IMR-90 (cell line): Measurements from ENCODE around the gene GNA14. TPM values are rescaled to one million over a fixed set of nuclear protein-coding genes. Genes with fewer than 3 reads are reported as not detected.

Experiments
- ATAC-seq: fragments of 200-7000 bp; cut with Tn5 transposase; 2 replicates; pipeline ENCODE4 v1.9.1; 2020; ENCODE audit warnings: low read depth, mild to moderate bottlenecking, moderate library complexity
- BruUV-seq: library from RNA; stranded (reverse); fragments of 400-500 nt; replicated peaks from 2 replicates; lab custom pipeline; 2021; lab: Mats Ljungman, UMichigan
- CTCF ChIA-PET: fragments of 300-600 bp; formaldehyde crosslinking; extraction: SDS; loops from one replicate; lab custom pipeline; 2021; ENCODE audit warnings: antibody characterized with exemption; lab: Yijun Ruan, JAX
- POLR2A ChIA-PET: fragments of 300-600 bp; sonication (Branson Sonifier 250); formaldehyde crosslinking; loops from one replicate; lab custom pipeline; 2022; ENCODE audit warnings: antibody characterized with exemption; ENCODE audit not compliant: unreplicated experiment; lab: Charles Lee
- DNase-seq: peaks from one replicate; pipeline ENCODE4 v3.0.0; 2013
- H2AFZ ChIP-seq: replicated peaks from 2 replicates; pipeline ENCODE3; 2013; ENCODE audit warnings: low read length, mild to moderate bottlenecking; ENCODE audit not compliant: poor library complexity
- H2AK5ac ChIP-seq: 2 replicates; pipeline ENCODE4 v1.6.1; 2013; ENCODE audit warnings: low read depth, low read length, inconsistent platforms
- H2AK9ac ChIP-seq: replicated peaks from 2 replicates; pipeline ENCODE3; 2013; ENCODE audit warnings: mild to moderate bottlenecking, low read depth, low read length, moderate library complexity; ENCODE audit not compliant: poor library complexity
- H2BK120ac ChIP-seq: 2 replicates; pipeline ENCODE4 v1.6.1; 2013; ENCODE audit warnings: low read depth, low read length, inconsistent platforms
- H2BK15ac ChIP-seq: 3 replicates; pipeline ENCODE4 v1.6.1; 2013; ENCODE audit warnings: low read depth, low read length, inconsistent platforms
- H2BK20ac ChIP-seq: 2 replicates; pipeline ENCODE4 v1.6.1; 2013; ENCODE audit warnings: low read depth, mild to moderate bottlenecking, inconsistent platforms, low read length, moderate library complexity
- H2BK5ac ChIP-seq: 2 replicates; pipeline ENCODE4 v1.6.1; 2013; ENCODE audit warnings: mild to moderate bottlenecking, low read depth, low read length, inconsistent platforms; ENCODE audit not compliant: poor library complexity, severe bottlenecking
- H3K14ac ChIP-seq: replicated peaks from 2 replicates; pipeline ENCODE4 v1.6.1; 2013; ENCODE audit warnings: low read depth, low read length, inconsistent platforms
- H3K18ac ChIP-seq: 2 replicates; pipeline ENCODE4 v1.6.1; 2013; ENCODE audit warnings: low read depth, low read length, control low read depth
- H3K23ac ChIP-seq: 2 replicates; pipeline ENCODE4 v1.6.1; 2013; ENCODE audit warnings: low read depth, low read length, inconsistent platforms
- H3K27ac ChIP-seq: 2 replicates; pipeline ENCODE4 v1.5.1; 2013; ENCODE audit warnings: mild to moderate bottlenecking, control low read depth, low read length; ENCODE audit not compliant: insufficient read depth
- H3K27me3 ChIP-seq: 2 replicates; pipeline ENCODE4 v1.6.1; 2013; ENCODE audit warnings: low read length; ENCODE audit not compliant: control insufficient read depth, insufficient read depth
- H3K36me3 ChIP-seq: 2 replicates; pipeline ENCODE4 v1.6.1; 2013; ENCODE audit warnings: low read length, mixed read lengths; ENCODE audit not compliant: control insufficient read depth, insufficient read depth
- H3K4ac ChIP-seq: 2 replicates; pipeline ENCODE4 v1.6.1; 2013; ENCODE audit warnings: low read depth, low read length, inconsistent platforms
- H3K4me1 ChIP-seq: 2 replicates; pipeline ENCODE4 v1.6.1; 2013; ENCODE audit warnings: low read length, mixed read lengths; ENCODE audit not compliant: control insufficient read depth, insufficient read depth
- H3K4me2 ChIP-seq: 2 replicates; pipeline ENCODE4 v1.6.1; 2013; ENCODE audit warnings: low read depth, mild to moderate bottlenecking, control low read depth, low read length, moderate library complexity
- H3K4me3 ChIP-seq: 2 replicates; pipeline ENCODE4 v1.5.1; 2013; ENCODE audit warnings: low read depth, mild to moderate bottlenecking, control low read depth, low read length, moderate library complexity; ENCODE audit not compliant: insufficient read depth
- H3K56ac ChIP-seq: 2 replicates; pipeline ENCODE4 v1.6.1; 2013; ENCODE audit warnings: low read length, inconsistent platforms; ENCODE audit not compliant: insufficient read depth; ENCODE audit errors: extremely low read depth
- H3K79me1 ChIP-seq, 2 experiments: 2 replicates each; pipeline ENCODE4 v1.6.1; 2013; ENCODE audit warnings: low read length in 2 of 2, inconsistent platforms in 1 of 2, low read depth in 1 of 2
- H3K9ac ChIP-seq: 2 replicates; pipeline ENCODE4 v1.6.1; 2013; ENCODE audit warnings: low read depth, low read length, control low read depth
- H3K9me1 ChIP-seq: 2 replicates; pipeline ENCODE4 v1.6.1; 2013; ENCODE audit warnings: low read length, inconsistent platforms; ENCODE audit not compliant: insufficient read depth
- H3K9me3 ChIP-seq: 2 replicates; pipeline ENCODE4 v1.6.1; 2013; ENCODE audit warnings: low read length; ENCODE audit not compliant: control insufficient read depth, insufficient read depth
- H4K20me1 ChIP-seq: 2 replicates; pipeline ENCODE4 v1.6.1; 2013; ENCODE audit warnings: low read length, inconsistent platforms; ENCODE audit not compliant: insufficient read depth
- H4K5ac ChIP-seq: 2 replicates; pipeline ENCODE4 v1.6.1; 2013; ENCODE audit warnings: mild to moderate bottlenecking, low read depth, low read length, control low read depth
- H4K8ac ChIP-seq, 2 experiments: 2 replicates each; pipeline ENCODE4 v1.6.1; 2013; ENCODE audit warnings: low read depth in 2 of 2, low read length in 2 of 2, control low read depth in 1 of 2, inconsistent platforms in 1 of 2
- H4K91ac ChIP-seq: 2 replicates; pipeline ENCODE4 v1.6.1; 2013; ENCODE audit warnings: low read depth, low read length, inconsistent platforms; ENCODE audit not compliant: insufficient read depth
- BHLHE40 ChIP-seq: fragments of 150-350 bp; IDR thresholded peaks from 2 replicates; pipeline ENCODE4 v1.6.1; 2016; ENCODE audit warnings: mild to moderate bottlenecking, low read depth, low read length
- CEBPB ChIP-seq: IDR thresholded peaks from 2 replicates; pipeline ENCODE4 v1.6.1; 2012; ENCODE audit warnings: low read depth, low read length, improper control_type of control experiment
- RAD21 ChIP-seq: IDR thresholded peaks from 2 replicates; pipeline ENCODE4 v1.6.1; 2012; ENCODE audit warnings: low read length, improper control_type of control experiment
- SMC3 ChIP-seq: fragments of 150-350 bp; IDR thresholded peaks from 2 replicates; pipeline ENCODE4 v1.6.1; 2016; ENCODE audit warnings: low read depth, mild to moderate bottlenecking, antibody characterized with exemption, low read length, moderate library complexity
- WGBS, 2 experiments: methylation state at CpG; one replicate each; pipeline versions ENCODE4 v1.1.5 to v1.1.7; 2013; ENCODE audit warnings: missing lambda C conversion rate in 2 of 2; ENCODE audit not compliant: insufficient read length in 1 of 2; ENCODE audit errors: extremely low coverage in 2 of 2; 5-methylcytosine and 5-hydroxymethylcytosine counted together
- dilution Hi-C: fragments of 300-500 bp; cut with HindIII; formaldehyde crosslinking; loops from one replicate; pipeline ENCODE4 v1.14.3; 2018; ENCODE audit warnings: low sequenced_read_pairs; ENCODE audit not compliant: unreplicated experiment
- in situ Hi-C: fragments of 300-500 bp; cut with MboI; formaldehyde crosslinking; loops from 3 replicates; pipeline ENCODE4 v1.14.3; 2019; ENCODE audit warnings: low sequenced_read_pairs, inconsistent platforms, mixed read lengths
- intact Hi-C: fragments of 100-400 bp; cut with micrococcal nuclease; formaldehyde crosslinking; loops from 2 replicates; pipeline ENCODE4 v1.10.0; 2022
- polyA plus RNA-seq, 3 experiments: library from polyadenylated mRNA; depleted of rRNA; stranded (reverse); fragments of >200 nt; gene quantifications; 2 replicates each; pipeline ENCODE4 v1.2.3, GENCODE V29; 2012; ENCODE audit warnings: low replicate concordance in 1 of 3
- total RNA-seq: library from RNA; depleted of rRNA; stranded (reverse); fragments of >200 nt; gene quantifications from 2 replicates; pipeline ENCODE4 v1.2.3, GENCODE V29; 2012

Gene GNA14
- total and polyA plus RNA-seq, 2 of the 4 experiments (the other 2 are of a cell fraction) = under 0.01 to 0.03 TPM

- no TSS peak for BruUV-seq
- no peak overlapping the region for H3K23ac ChIP-seq
- H3K9me3 ChIP-seq = no peaks in the 10 kb centered on the region
- H3K27ac ChIP-seq = no peak overlapping the region
- no peaks in the 10 kb centered on the region for H4K20me1 ChIP-seq
- H3K79me1 ChIP-seq = no peaks in the 10 kb centered on the region
- H2AK9ac ChIP-seq = no peak overlapping the region
- H3K4me1 ChIP-seq = no peaks in the 10 kb centered on the region
- intact Hi-C loops (loop anchor here (10.0 kb wide), 2 partner anchors 162 to 452 kb away; partner anchors contain the start of gene GNAQ), in situ Hi-C loops (no loop called here), dilution Hi-C loops (no loop called here)
- no peak overlapping the region for H3K18ac ChIP-seq
- ATAC-seq (no peak), DNase-seq (no peak)
- WGBS, 2 experiments = 60% methylated on average over 1 of the region's 3 CpGs; no CpG with 5 or more reads in 1 of the 2 experiments
- no peak overlapping the region for H3K56ac ChIP-seq
- no peak overlapping the region for H2BK5ac ChIP-seq
- H2AFZ ChIP-seq = no peak overlapping the region
- H2BK15ac ChIP-seq = no peak overlapping the region
- H2AK5ac ChIP-seq = no peak overlapping the region
- H3K4me3 ChIP-seq = no peak overlapping the region
- ChIA-PET POLR2A (no interaction called here), CTCF (no interaction called here)
- no peak overlapping the region for H3K4me2 ChIP-seq
- no peak overlapping the region for H2BK20ac ChIP-seq
- H3K36me3 ChIP-seq = no peaks in the 10 kb centered on the region
- no peak overlapping the region for H4K91ac ChIP-seq
- TF ChIP-seq BHLHE40 (no peak), SMC3 (no peak), RAD21 (no peak), CEBPB (peak; percentile 53)
- H3K27me3 ChIP-seq = peaks cover 2% of the 10 kb centered on the region; the same call in 1 of the 2 replicates
- no peak overlapping the region for H2BK120ac ChIP-seq
- H3K9me1 ChIP-seq = no peaks in the 10 kb centered on the region
- no peak overlapping the region for H4K5ac ChIP-seq
- no peak overlapping the region for H3K4ac ChIP-seq
- H3K14ac ChIP-seq = no peak overlapping the region
- H3K9ac ChIP-seq = no peak overlapping the region
- H4K8ac ChIP-seq = no peak overlapping the region
These were observed 65.6 kb downstream of the GNA14 start for GRCh38 chr9:77582525-77582924.
